HEK293 (cell line): ENCODE measurements around the gene EIF3L.
A peak's percentile ranks its signal among the peaks of the same experiment; 100 is the strongest.

ENCODE experiments used
- BCL11B ChIP-seq: fragments of 450-650 bp; formaldehyde crosslinking; IDR thresholded peaks from 2 replicates; pipeline ENCODE4 v1.5.1; 2016; ENCODE audit warnings: low read depth, missing biosample characterization, missing genetic modification characterization
- GFI1B ChIP-seq: fragments of 450-650 bp; formaldehyde crosslinking; IDR thresholded peaks from 2 replicates; pipeline ENCODE4 v1.5.1; 2016; ENCODE audit warnings: missing biosample characterization, missing genetic modification characterization
- HOXD13 ChIP-seq: sonication (generic); formaldehyde crosslinking; IDR thresholded peaks from 2 replicates; pipeline ENCODE4 v1.8.0; 2022; ENCODE audit warnings: missing genetic modification reagents, borderline replicate concordance
- KLF1 ChIP-seq: fragments of 450-650 bp; formaldehyde crosslinking; IDR thresholded peaks from 2 replicates; pipeline ENCODE4 v1.5.1; 2016; ENCODE audit warnings: missing biosample characterization, missing genetic modification characterization
- SP2 ChIP-seq: fragments of 450-650 bp; formaldehyde crosslinking; IDR thresholded peaks from 2 replicates; pipeline ENCODE4 v1.5.1; 2016; ENCODE audit warnings: missing biosample characterization, missing genetic modification characterization
- ZBTB6 ChIP-seq: fragments of 450-650 bp; formaldehyde crosslinking; IDR thresholded peaks from 2 replicates; pipeline ENCODE4 v1.5.1; 2017; ENCODE audit warnings: missing biosample characterization, missing genetic modification characterization
- ZBTB8A ChIP-seq: fragments of 450-650 bp; formaldehyde crosslinking; IDR thresholded peaks from 2 replicates; pipeline ENCODE4 v1.5.1; 2016; ENCODE audit warnings: missing biosample characterization, missing genetic modification characterization
- ZNF121 ChIP-seq: fragments of 450-650 bp; formaldehyde crosslinking; IDR thresholded peaks from 2 replicates; pipeline ENCODE4 v1.5.1; 2016; ENCODE audit warnings: missing biosample characterization, missing genetic modification characterization
- ZNF274 ChIP-seq, 2 experiments: fragments of 200-500 bp in 1 of 2; fragments of 450-650 bp in 1 of 2; sonication (Bioruptor generic) in 1 of 2; formaldehyde crosslinking in 1 of 2; IDR thresholded peaks; 2 replicates each; pipeline versions ENCODE4 v1.5.1 to v1.6.1; 2014 to 2016; ENCODE audit warnings: borderline replicate concordance in 1 of 2, inconsistent platforms in 1 of 2, low read length in 1 of 2, missing biosample characterization in 1 of 2, missing genetic modification characterization in 1 of 2
- ZNF280D ChIP-seq: fragments of 450-650 bp; formaldehyde crosslinking; IDR thresholded peaks from 2 replicates; pipeline ENCODE4 v1.5.1; 2016; ENCODE audit warnings: missing biosample characterization, missing genetic modification characterization
- ZNF292 ChIP-seq: fragments of 450-650 bp; formaldehyde crosslinking; IDR thresholded peaks from 2 replicates; pipeline ENCODE4 v1.5.1; 2016; ENCODE audit warnings: low read depth, missing biosample characterization, missing genetic modification characterization, borderline replicate concordance
- ZNF311 ChIP-seq: fragments of 450-650 bp; formaldehyde crosslinking; IDR thresholded peaks from 2 replicates; pipeline ENCODE4 v1.5.1; 2017; ENCODE audit warnings: missing biosample characterization, missing genetic modification characterization, borderline replicate concordance
- ZNF341 ChIP-seq: fragments of 450-650 bp; formaldehyde crosslinking; IDR thresholded peaks from 2 replicates; pipeline ENCODE4; 2016; ENCODE audit warnings: low read depth, missing biosample characterization, missing genetic modification characterization
- ZNF394 ChIP-seq: fragments of 450-650 bp; formaldehyde crosslinking; IDR thresholded peaks from 2 replicates; pipeline ENCODE4 v1.5.1; 2016; ENCODE audit warnings: missing biosample characterization, missing genetic modification characterization, mild to moderate bottlenecking, moderate library complexity, borderline replicate concordance
- ZNF426 ChIP-seq: fragments of 450-650 bp; formaldehyde crosslinking; IDR thresholded peaks from 2 replicates; pipeline ENCODE4 v1.5.1; 2017; ENCODE audit warnings: missing biosample characterization, missing genetic modification characterization, mild to moderate bottlenecking, inconsistent platforms, moderate library complexity
- ZNF544 ChIP-seq: fragments of 450-650 bp; formaldehyde crosslinking; IDR thresholded peaks from 2 replicates; pipeline ENCODE4 v1.5.0; 2017; ENCODE audit warnings: missing biosample characterization, missing genetic modification characterization
- ZNF548 ChIP-seq: fragments of 450-650 bp; formaldehyde crosslinking; IDR thresholded peaks from 2 replicates; pipeline ENCODE4 v1.5.1; 2016; ENCODE audit warnings: missing biosample characterization, missing genetic modification characterization
- ZNF555 ChIP-seq: fragments of 450-650 bp; formaldehyde crosslinking; conservative IDR thresholded peaks from 2 replicates; pipeline ENCODE4 v1.5.1; 2017; ENCODE audit warnings: missing biosample characterization, mild to moderate bottlenecking, missing genetic modification characterization, inconsistent platforms
- ZNF558 ChIP-seq: fragments of 450-650 bp; formaldehyde crosslinking; IDR thresholded peaks from 2 replicates; pipeline ENCODE4 v1.5.1; 2016; ENCODE audit warnings: missing biosample characterization, missing genetic modification characterization
- ZNF571 ChIP-seq: fragments of 450-650 bp; formaldehyde crosslinking; IDR thresholded peaks from 2 replicates; pipeline ENCODE4 v1.5.0; 2017; ENCODE audit warnings: missing biosample characterization, missing genetic modification characterization
- ZNF600 ChIP-seq: fragments of 450-650 bp; formaldehyde crosslinking; IDR thresholded peaks from 2 replicates; pipeline ENCODE4 v1.5.1; 2016; ENCODE audit warnings: missing biosample characterization, missing genetic modification characterization
- ZNF629 ChIP-seq: fragments of 450-650 bp; formaldehyde crosslinking; IDR thresholded peaks from 2 replicates; pipeline ENCODE4 v1.5.1; 2017; ENCODE audit warnings: missing biosample characterization, missing genetic modification characterization
- ZNF776 ChIP-seq: fragments of 450-650 bp; formaldehyde crosslinking; IDR thresholded peaks from 2 replicates; pipeline ENCODE4 v1.5.0; 2017; ENCODE audit warnings: missing biosample characterization, missing genetic modification characterization, borderline replicate concordance
- ZNF777 ChIP-seq: fragments of 450-650 bp; formaldehyde crosslinking; IDR thresholded peaks from 2 replicates; pipeline ENCODE4 v1.5.1; 2017; ENCODE audit warnings: missing biosample characterization, missing genetic modification characterization, borderline replicate concordance
- ZNF792 ChIP-seq: fragments of 450-650 bp; formaldehyde crosslinking; IDR thresholded peaks from 2 replicates; pipeline ENCODE4 v1.5.1; 2016; ENCODE audit warnings: missing biosample characterization, missing genetic modification characterization
- ZSCAN4 ChIP-seq: fragments of 450-650 bp; formaldehyde crosslinking; IDR thresholded peaks from 2 replicates; pipeline ENCODE4 v1.5.1; 2017; ENCODE audit warnings: missing biosample characterization, missing genetic modification characterization
- TF ChIP-seq, protein P1 (sequence below): fragments of 450-650 bp; formaldehyde crosslinking; IDR thresholded peaks from 2 replicates; pipeline ENCODE4 v1.5.1; 2016; ENCODE audit warnings: missing biosample characterization, missing genetic modification characterization
- TF ChIP-seq, protein P2 (sequence below): fragments of 450-650 bp; formaldehyde crosslinking; IDR thresholded peaks from 2 replicates; pipeline ENCODE4 v1.5.1; 2016; ENCODE audit warnings: missing biosample characterization, missing genetic modification characterization
- TF ChIP-seq, protein P3 (sequence below): fragments of 450-650 bp; formaldehyde crosslinking; IDR thresholded peaks from 2 replicates; pipeline ENCODE4 v1.5.1; 2017; ENCODE audit warnings: missing biosample characterization, missing genetic modification characterization

EIF3L gene

DNA sequence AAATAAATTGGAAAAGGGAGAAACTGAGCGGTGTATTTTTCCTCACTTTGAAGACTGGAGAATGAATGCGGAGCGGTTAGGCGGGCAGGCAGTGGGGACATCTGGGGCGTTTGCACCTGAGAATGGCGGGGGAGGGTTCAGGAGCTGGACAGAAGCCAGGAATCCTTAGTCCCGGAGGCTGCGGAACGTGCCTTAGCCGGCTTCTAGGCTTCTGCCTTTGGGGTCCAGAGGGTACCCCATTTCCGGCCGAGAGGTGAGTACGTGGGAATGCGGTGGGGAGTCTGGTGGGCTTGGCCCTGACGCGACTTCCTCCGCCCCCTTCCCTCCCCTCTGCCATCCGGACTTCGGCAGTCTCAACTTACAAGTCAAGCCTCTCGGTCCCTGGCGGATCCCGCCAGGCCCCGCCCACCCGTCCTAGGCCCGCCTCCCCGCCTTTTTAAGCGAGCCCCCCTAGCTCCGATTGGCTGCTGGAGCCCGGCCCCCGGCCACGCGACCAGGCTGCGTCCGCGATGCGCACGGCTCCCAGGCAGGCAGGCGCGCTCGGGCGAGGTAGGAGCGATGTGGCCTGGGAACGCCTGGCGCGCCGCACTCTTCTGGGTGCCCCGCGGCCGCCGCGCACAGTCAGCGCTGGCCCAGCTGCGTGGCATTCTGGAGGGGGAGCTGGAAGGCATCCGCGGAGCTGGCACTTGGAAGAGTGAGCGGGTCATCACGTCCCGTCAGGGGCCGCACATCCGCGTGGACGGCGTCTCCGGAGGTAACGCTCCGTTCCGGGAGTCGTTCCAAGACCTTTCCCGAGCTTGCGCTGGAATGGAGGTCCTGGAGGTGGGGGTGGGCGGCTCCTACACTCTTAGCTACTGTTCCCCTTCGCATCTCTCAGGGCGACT is 41.6 kb upstream of the EIF3L start, which contains the start of gene GCAT (continued):
- TF ChIP-seq, protein P1, sequence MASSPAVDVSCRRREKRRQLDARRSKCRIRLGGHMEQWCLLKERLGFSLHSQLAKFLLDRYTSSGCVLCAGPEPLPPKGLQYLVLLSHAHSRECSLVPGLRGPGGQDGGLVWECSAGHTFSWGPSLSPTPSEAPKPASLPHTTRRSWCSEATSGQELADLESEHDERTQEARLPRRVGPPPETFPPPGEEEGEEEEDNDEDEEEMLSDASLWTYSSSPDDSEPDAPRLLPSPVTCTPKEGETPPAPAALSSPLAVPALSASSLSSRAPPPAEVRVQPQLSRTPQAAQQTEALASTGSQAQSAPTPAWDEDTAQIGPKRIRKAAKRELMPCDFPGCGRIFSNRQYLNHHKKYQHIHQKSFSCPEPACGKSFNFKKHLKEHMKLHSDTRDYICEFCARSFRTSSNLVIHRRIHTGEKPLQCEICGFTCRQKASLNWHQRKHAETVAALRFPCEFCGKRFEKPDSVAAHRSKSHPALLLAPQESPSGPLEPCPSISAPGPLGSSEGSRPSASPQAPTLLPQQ: peak; percentile 65
- TF ChIP-seq ZBTB6: no peak
- 0 out of 2 replicates have a peak, but pooled peaks have one; percentile 47 for TF ChIP-seq ZNF121
- no peak for TF ChIP-seq ZNF292 (tag by site-specific recombination)
- TF ChIP-seq ZNF792: no peak
- peak; percentile 63 for TF ChIP-seq ZNF629 (tag by site-specific recombination)
- TF ChIP-seq ZNF600 (tag by site-specific recombination): peak; percentile 96
- peak; percentile 28 for TF ChIP-seq ZNF394 (tag by site-specific recombination)
- TF ChIP-seq ZNF311 (tag by site-specific recombination): no peak
- TF ChIP-seq ZNF776 (tag by site-specific recombination): no peak
- TF ChIP-seq ZNF426 (tag by site-specific recombination): no peak
- no peak for TF ChIP-seq GFI1B (tag by site-specific recombination)
- TF ChIP-seq ZNF777: no peak
- TF ChIP-seq ZNF558 (tag by site-specific recombination): no peak
- TF ChIP-seq HOXD13: no peak
- peak; percentile 95 for TF ChIP-seq SP2 (tag by site-specific recombination)
- TF ChIP-seq, protein P2, sequence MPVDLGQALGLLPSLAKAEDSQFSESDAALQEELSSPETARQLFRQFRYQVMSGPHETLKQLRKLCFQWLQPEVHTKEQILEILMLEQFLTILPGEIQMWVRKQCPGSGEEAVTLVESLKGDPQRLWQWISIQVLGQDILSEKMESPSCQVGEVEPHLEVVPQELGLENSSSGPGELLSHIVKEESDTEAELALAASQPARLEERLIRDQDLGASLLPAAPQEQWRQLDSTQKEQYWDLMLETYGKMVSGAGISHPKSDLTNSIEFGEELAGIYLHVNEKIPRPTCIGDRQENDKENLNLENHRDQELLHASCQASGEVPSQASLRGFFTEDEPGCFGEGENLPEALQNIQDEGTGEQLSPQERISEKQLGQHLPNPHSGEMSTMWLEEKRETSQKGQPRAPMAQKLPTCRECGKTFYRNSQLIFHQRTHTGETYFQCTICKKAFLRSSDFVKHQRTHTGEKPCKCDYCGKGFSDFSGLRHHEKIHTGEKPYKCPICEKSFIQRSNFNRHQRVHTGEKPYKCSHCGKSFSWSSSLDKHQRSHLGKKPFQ (tag by site-specific recombination): no peak
- no peak for TF ChIP-seq ZNF571 (tag by site-specific recombination)
- peak; percentile 93 for TF ChIP-seq ZBTB8A
- peak; percentile 82 for TF ChIP-seq ZNF341
- TF ChIP-seq ZNF274 (IDR thresholded peaks at IDR 0.05; ENCODE audit: low read length): no peak
- no peak for TF ChIP-seq ZNF274 (tag by site-specific recombination; IDR thresholded peaks at IDR 0.05; ENCODE audit: borderline replicate concordance)
- TF ChIP-seq ZNF555 (tag by site-specific recombination): no peak
- TF ChIP-seq, protein P3, sequence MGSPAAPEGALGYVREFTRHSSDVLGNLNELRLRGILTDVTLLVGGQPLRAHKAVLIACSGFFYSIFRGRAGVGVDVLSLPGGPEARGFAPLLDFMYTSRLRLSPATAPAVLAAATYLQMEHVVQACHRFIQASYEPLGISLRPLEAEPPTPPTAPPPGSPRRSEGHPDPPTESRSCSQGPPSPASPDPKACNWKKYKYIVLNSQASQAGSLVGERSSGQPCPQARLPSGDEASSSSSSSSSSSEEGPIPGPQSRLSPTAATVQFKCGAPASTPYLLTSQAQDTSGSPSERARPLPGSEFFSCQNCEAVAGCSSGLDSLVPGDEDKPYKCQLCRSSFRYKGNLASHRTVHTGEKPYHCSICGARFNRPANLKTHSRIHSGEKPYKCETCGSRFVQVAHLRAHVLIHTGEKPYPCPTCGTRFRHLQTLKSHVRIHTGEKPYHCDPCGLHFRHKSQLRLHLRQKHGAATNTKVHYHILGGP (tag by site-specific recombination): no peak
- peak; percentile 70; the same call in 1 of the 2 replicates for TF ChIP-seq KLF1
- TF ChIP-seq ZNF548 (tag by site-specific recombination): no peak
- TF ChIP-seq ZNF280D (tag by site-specific recombination): no peak
- TF ChIP-seq BCL11B (tag by site-specific recombination): peak; percentile 55; the same call in 1 of the 2 replicates
- TF ChIP-seq ZNF544: no peak
- no peak for TF ChIP-seq ZSCAN4 (tag by site-specific recombination)
